ENCODE data around the gene PCMT1. TPM values are rescaled to one million over a fixed set of nuclear protein-coding genes. Genes with fewer than 3 reads are reported as not detected.
"Not testable (repeated sequence)": the region's sequence is repeated elsewhere in the genome, so short reads cannot be mapped to it uniquely, and the experiment has no call there.

Gene PCMT1
- total RNA-seq, 1 donor = 126 TPM

DNA sequence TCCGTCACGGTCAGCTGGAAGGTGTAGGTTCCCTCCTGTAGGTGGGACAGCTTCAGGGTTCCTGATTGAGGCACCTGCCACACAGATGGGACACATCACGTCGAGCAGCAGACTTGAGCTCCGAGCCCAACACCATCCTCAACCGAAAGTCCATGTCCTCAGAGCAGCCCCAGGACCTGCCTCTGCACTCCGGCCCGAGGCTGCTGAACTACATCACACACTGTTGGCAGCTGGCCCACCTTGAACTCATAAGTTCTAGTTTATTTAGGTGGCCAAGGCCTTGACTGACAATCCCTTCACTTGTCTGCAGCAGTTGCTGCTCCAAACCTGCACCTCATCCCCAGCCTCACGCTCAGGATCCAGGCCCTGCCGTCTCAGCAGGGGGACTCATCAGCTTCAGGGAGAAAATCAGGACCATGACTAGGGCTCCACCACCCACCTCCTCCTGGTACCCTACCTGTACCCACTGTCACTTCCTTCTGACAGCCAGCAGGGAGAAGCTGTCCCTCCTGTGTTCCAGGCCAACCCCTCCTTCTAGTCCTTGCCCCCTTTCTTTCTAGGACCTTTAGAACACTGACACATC is 93.6 kb downstream of the PCMT1 start:
- TF ChIP-seq, protein P1, sequence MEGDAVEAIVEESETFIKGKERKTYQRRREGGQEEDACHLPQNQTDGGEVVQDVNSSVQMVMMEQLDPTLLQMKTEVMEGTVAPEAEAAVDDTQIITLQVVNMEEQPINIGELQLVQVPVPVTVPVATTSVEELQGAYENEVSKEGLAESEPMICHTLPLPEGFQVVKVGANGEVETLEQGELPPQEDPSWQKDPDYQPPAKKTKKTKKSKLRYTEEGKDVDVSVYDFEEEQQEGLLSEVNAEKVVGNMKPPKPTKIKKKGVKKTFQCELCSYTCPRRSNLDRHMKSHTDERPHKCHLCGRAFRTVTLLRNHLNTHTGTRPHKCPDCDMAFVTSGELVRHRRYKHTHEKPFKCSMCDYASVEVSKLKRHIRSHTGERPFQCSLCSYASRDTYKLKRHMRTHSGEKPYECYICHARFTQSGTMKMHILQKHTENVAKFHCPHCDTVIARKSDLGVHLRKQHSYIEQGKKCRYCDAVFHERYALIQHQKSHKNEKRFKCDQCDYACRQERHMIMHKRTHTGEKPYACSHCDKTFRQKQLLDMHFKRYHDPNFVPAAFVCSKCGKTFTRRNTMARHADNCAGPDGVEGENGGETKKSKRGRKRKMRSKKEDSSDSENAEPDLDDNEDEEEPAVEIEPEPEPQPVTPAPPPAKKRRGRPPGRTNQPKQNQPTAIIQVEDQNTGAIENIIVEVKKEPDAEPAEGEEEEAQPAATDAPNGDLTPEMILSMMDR (IDR thresholded peaks at IDR 0.05; ENCODE audit: insufficient read depth, low read depth, low read length) = no peak
- H3K4me3 ChIP-seq (ENCODE audit: low read depth, low read length) = no peak overlapping the region
- no peak for DNase-seq (ENCODE audit: low read depth)

DNA sequence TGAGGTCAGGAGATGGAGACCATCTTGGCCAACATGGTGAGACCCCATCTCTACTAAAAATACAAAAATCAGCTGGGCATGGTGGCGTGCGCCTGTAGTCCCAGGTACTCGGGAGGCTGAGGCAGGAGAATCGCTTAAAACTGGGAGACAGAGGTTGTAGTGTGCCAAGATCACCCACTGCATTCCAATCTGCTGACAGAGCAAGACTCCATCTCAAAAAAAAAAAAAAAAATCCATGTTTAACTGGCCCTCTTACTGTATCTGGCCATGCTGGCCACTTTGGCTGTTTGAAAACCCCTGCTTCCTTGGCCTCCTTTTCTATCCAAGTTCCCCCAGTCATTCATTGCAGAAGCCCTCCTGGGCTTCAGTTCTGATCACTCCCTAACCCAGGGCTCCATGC is 94.5 kb downstream of the PCMT1 start:
- DNase-seq (ENCODE audit: low read depth); H3K4me3 ChIP-seq (ENCODE audit: low read depth, low read length): not testable (repeated sequence)

DNA sequence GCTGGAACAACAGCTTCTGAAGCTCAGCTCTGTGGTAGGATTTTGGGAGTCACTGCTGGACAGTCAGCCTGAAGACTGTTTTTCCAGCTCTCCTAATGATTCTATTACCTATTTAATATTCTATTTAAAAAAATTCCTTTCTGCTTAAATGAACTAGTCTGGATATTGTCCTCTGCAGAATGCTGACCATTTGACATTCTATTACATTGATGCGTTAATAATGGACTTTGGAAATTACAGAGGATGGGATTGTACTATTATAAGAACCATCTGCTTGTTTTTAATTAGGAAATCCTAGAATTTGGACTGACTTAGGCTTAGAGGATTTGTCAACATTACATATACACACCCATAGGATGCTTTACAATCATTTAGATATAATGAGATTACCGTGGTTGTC is 94.9 kb downstream of the PCMT1 start:
- H3K4me3 ChIP-seq (ENCODE audit: low read depth, low read length) = no peak overlapping the region
- TF ChIP-seq, protein P1 (IDR thresholded peaks at IDR 0.05; ENCODE audit: insufficient read depth, low read depth, low read length) = no peak

DNA sequence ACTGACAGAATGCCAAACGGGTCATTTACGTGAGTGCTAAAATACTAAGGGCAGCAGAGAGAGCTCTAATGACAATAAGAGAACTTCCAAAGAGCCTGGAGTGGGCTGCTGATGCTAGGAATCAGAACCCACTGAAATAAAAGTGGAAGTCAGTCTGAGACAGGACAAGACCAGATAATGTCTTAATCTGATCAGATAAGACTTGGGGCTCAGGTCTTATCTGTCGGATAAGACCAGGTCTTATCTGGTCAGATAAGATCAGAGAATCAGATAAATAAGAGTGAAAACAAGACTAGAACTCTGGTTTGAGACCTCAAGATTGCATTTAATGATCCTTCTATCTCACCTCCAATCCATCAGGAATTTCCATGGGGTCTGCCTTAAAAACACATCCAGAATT is 96.0 kb downstream of the PCMT1 start:
- no peak for DNase-seq (ENCODE audit: low read depth)
- no peak overlapping the region for H3K4me3 ChIP-seq (ENCODE audit: low read depth, low read length)
- TF ChIP-seq, protein P1 (IDR thresholded peaks at IDR 0.05; ENCODE audit: insufficient read depth, low read depth, low read length) = no peak

More for the DNA sequence above, 94.9 kb downstream of the PCMT1 start:
- no peak for DNase-seq (ENCODE audit: low read depth)

DNA sequence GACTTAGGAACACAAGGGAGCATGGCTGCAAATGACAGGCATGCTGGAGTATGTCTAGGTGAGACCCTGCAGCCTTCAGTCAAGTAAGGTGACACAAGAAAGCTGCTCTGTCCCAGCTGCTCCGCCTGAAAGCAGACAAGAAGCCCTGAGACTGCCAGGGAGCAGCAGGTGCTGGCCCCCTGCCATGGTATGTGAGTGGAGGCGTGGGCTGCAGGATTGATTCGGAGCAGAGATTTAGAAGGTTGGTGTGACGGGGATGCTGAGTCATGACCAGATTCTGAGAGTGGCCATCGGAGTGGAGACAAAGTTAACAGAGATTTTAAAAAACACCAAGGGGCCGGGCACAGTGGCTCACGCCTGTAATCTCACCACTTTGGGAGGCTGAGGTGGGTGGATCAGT is 96.8 kb downstream of the PCMT1 start:
- no peak overlapping the region for H3K4me3 ChIP-seq (ENCODE audit: low read depth, low read length)
- peak; percentile 79 for DNase-seq (ENCODE audit: low read depth)
- TF ChIP-seq, protein P1 (IDR thresholded peaks at IDR 0.05; ENCODE audit: insufficient read depth, low read depth, low read length) = no peak

DNA sequence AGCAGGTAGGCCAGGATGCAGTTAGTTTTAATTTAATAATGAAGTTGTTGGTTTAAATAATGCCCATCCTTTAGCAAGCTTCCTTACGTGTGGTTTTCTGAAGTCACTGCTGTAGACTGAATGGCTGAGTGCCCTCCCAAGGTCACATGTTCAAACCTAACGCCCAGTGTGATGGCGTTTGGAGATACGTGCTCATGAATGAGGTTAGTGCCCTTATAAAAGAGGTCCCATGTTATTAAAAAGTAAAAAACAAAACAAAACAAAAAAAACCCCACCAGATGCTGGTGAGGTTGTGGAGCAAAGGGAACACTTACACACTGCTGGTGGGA is 98.4 kb downstream of the PCMT1 start:
- TF ChIP-seq, protein P1 (IDR thresholded peaks at IDR 0.05; ENCODE audit: insufficient read depth, low read depth, low read length) = no peak
- no peak overlapping the region for H3K4me3 ChIP-seq (ENCODE audit: low read depth, low read length)
- no peak for DNase-seq (ENCODE audit: low read depth)

DNA sequence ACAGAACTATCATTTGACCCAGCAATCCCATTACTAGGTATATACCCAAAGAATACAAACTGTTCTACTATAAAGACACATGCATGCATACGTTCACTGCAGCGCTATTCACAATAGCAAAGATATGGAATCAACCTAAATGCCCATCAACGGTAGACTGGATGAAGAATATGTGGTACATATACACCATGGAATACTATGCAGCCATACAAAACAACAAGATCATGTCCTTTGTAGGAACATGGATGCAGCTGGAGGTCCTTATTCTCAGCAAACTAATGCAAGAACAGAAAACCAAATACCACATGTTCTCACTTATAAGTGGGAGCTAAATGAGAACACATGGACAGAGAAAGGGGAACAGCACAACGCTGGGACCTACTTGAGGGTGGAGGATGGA is 98.8 kb downstream of the PCMT1 start:
- H3K4me3 ChIP-seq (ENCODE audit: low read depth, low read length); DNase-seq (ENCODE audit: low read depth): not testable (repeated sequence)

DNA sequence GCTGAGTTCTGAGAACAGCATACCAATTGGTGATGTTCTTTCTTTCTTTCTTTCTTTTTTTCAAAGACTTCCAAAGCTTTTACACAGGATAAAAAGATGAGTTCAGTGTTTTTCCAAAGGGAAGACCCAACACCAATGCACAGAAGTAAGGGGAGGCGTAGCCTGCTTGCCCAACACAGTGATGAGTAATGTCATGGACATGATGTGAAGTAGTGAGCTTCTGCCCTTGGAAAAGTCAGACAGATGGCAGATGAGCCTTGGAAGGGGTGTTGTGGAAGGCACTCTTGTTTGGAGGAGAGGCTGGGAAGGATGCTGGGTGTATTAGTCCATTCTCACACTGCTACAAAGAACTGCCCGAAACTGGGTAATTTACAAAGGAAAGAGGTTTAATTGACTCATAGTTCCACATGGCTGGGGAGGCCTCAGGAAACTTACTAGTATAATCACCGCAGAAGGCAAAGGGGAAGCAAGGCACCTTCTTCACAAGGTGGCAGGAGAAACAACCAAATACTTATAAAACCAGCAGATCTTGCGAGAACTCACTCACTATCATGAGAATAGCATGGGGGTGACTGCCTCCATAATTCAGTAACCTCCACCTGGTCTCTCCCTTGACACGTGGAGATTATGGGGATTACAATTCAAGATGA is 102.0 kb downstream of the PCMT1 start:
- no peak overlapping the region for H3K4me3 ChIP-seq (ENCODE audit: low read depth, low read length)
- DNase-seq (ENCODE audit: low read depth) = peak; percentile 79
- TF ChIP-seq, protein P1 (IDR thresholded peaks at IDR 0.05; ENCODE audit: insufficient read depth, low read depth, low read length) = no peak

All from fibroblast of villous mesenchyme (primary cell).